Measurements from ENCODE around the gene CXCL10. TPM values are rescaled to one million over a fixed set of nuclear protein-coding genes. Genes with fewer than 3 reads are reported as not detected.

The CXCL10 gene
- total and polyA plus RNA-seq, 10 of the 15 experiments (the other 5 are each of a cell fraction or from before 2014, with no cell fraction given): 0.46 to 19.5 (median 2.6) TPM

GRCh38 chr4:75989846-75990528 lies 33.3 kb downstream of the CXCL10 start:
- POLR2A ChIA-PET: interaction anchor here (0.6 to 1.2 kb wide), 2 partner anchors 65 to 93 kb away, joined by 3 to 8 read pairs; no protein-coding TSS in a partner anchor
- DNase-seq (ENCODE audit: low read depth, low spot score): no peak
- H3K4me3 ChIP-seq: peak overlapping the region; percentile 88
- TF ChIP-seq SREBF2 (IDR thresholded peaks at IDR 0.05; ENCODE audit: low read length) (no peak), FOXK2 (IDR thresholded peaks at IDR 0.05) (no peak)
- H3K27ac ChIP-seq (ENCODE audit: control insufficient read depth, insufficient read depth): peak overlapping the region; percentile 72
- no peak for FAIRE-seq
- RAD21 ChIA-PET (ENCODE audit: unreplicated experiment): no interaction called here
- SMC1A ChIA-PET (ENCODE audit: uncharacterized antibody, unreplicated experiment): interaction anchor here (0.9 to 1.4 kb wide), 5 partner anchors 23 to 158 kb away, joined by 3 to 4 read pairs (median 3); partner anchors contain the start of gene NUP54
- H4K20me1 ChIP-seq (ENCODE audit: control insufficient read depth, insufficient read depth): no peaks in the 10 kb centered on the region; the same call in 1 of the 2 replicates
- H3K9me3 ChIP-seq (replicated peaks; ENCODE audit: control insufficient read depth, insufficient read depth, low read length): no peaks in the 10 kb centered on the region
- no peaks in the 10 kb centered on the region; the same call in 1 of the 2 replicates for H3K4me1 ChIP-seq (ENCODE audit: control insufficient read depth, insufficient read depth, low read length)
- ATAC-seq: peak; percentile 28
- 4% methylated on average over 20 of the region's 20 CpGs for WGBS (ENCODE audit: insufficient coverage, insufficient replicate concordance, low lambda C conversion rate, missing lambda C conversion rate)
- peak overlapping the region; percentile 88 for H3K4me2 ChIP-seq (ENCODE audit: control insufficient read depth, insufficient read depth)
- intact Hi-C loops (cut with micrococcal nuclease; ENCODE audit: unreplicated experiment): loop anchor here (1.0 kb wide), 1 partner anchor 158 kb away; the partner anchor contains the start of gene NUP54
- H3K36me3 ChIP-seq (ENCODE audit: control insufficient read depth in 2 of 2, insufficient read depth in 2 of 2, low read length in 1 of 2): peaks cover 0 to 2% of the 10 kb centered on the region in 2 experiments; a peak in 1 of 4 replicates
- in situ Hi-C loops (cut with MboI): no loop called here
- CTCF ChIA-PET: interaction anchor here (0.7 to 1.8 kb wide), 4 partner anchors 64 to 80 kb away, joined by 3 to 6 read pairs (median 4); no protein-coding TSS in a partner anchor
- H2AFZ ChIP-seq (ENCODE audit: control insufficient read depth, low read depth, low read length): peak overlapping the region; percentile 95
- H3K27me3 ChIP-seq (replicated peaks in 1 of 2; ENCODE audit: control insufficient read depth in 2 of 2, insufficient read depth in 2 of 2, low read length in 1 of 2): no peaks in the 10 kb centered on the region; a peak in 1 of 4 replicates
- peak overlapping the region; percentile 91 for H3K9ac ChIP-seq (ENCODE audit: control insufficient read depth, insufficient read depth, low read length)
- H3K79me2 ChIP-seq (ENCODE audit: control insufficient read depth, insufficient read depth, low read length): peaks cover 54% of the 10 kb centered on the region
- no TSS peak for BruUV-seq (replicated peaks)

- Histone ChIP-seq H3K4me3 (no peak overlapping the region), H3K79me2 (ENCODE audit: control insufficient read depth, insufficient read depth, low read length) (peaks cover 53% of the 10 kb centered on the region), H4K20me1 (ENCODE audit: control insufficient read depth, insufficient read depth) (no peaks in the 10 kb centered on the region; the same call in 1 of the 2 replicates), H2AFZ (ENCODE audit: control insufficient read depth, low read depth, low read length) (no peak overlapping the region), H3K4me2 (ENCODE audit: control insufficient read depth, insufficient read depth) (no peak overlapping the region), H3K27ac (ENCODE audit: control insufficient read depth, insufficient read depth) (no peak overlapping the region), H3K9me3 (replicated peaks; ENCODE audit: control insufficient read depth, insufficient read depth, low read length) (no peaks in the 10 kb centered on the region), H3K27me3 (replicated peaks in 1 of 2; ENCODE audit: control insufficient read depth in 2 of 2, insufficient read depth in 2 of 2, low read length in 1 of 2) (no peaks in the 10 kb centered on the region), H3K4me1 (ENCODE audit: control insufficient read depth, insufficient read depth, low read length) (no peaks in the 10 kb centered on the region; the same call in 1 of the 2 replicates), H3K9ac (ENCODE audit: control insufficient read depth, insufficient read depth, low read length) (no peak overlapping the region), H3K36me3 (ENCODE audit: control insufficient read depth in 2 of 2, insufficient read depth in 2 of 2, low read length in 1 of 2) (peaks cover 2 to 11% of the 10 kb centered on the region in 2 experiments)
- SMC1A ChIA-PET (ENCODE audit: uncharacterized antibody, unreplicated experiment): interaction anchor here (1.2 kb wide), 1 partner anchor 11 kb away, joined by 3 read pairs; no protein-coding TSS in a partner anchor
- in situ Hi-C loops (cut with MboI) (no loop called here), intact Hi-C loops (cut with micrococcal nuclease; ENCODE audit: unreplicated experiment) (no loop called here)
- FAIRE-seq (no peak), ATAC-seq (no peak), DNase-seq (ENCODE audit: low read depth, low spot score) (no peak)
- CTCF ChIA-PET: interaction anchor here (0.8 to 0.9 kb wide), 2 partner anchors 11 to 221 kb away, joined by 3 read pairs; no protein-coding TSS in a partner anchor
- BruUV-seq (replicated peaks): no TSS peak
- RAD21 ChIA-PET (ENCODE audit: unreplicated experiment): no interaction called here
- POLR2A ChIA-PET: no interaction called here
- TF ChIP-seq EED (IDR thresholded peaks at IDR 0.05; ENCODE audit: low read depth) (no peak), MYC (IDR thresholded peaks at IDR 0.05; ENCODE audit: insufficient read depth, insufficient read length, insufficient replicate concordance, low read length, severe bottlenecking) (no peak), BCL11A (IDR thresholded peaks at IDR 0.05; ENCODE audit: low read depth, low read length) (no peak), TAF1 (IDR thresholded peaks at IDR 0.05; ENCODE audit: borderline replicate concordance, low read depth, low read length) (no peak), CEBPB (IDR thresholded peaks at IDR 0.05; ENCODE audit: borderline replicate concordance in 1 of 2, low read depth in 2 of 2, low read length in 2 of 2) (no peak), EP300 (IDR thresholded peaks at IDR 0.05; ENCODE audit: borderline replicate concordance in 1 of 2, control insufficient read depth in 1 of 2, low read depth in 2 of 2, low read length in 2 of 2) (no peak), NBN (IDR thresholded peaks at IDR 0.05) (no peak), SMARCA5 (IDR thresholded peaks at IDR 0.05) (no peak), RB1 (IDR thresholded peaks at IDR 0.05; ENCODE audit: borderline replicate concordance) (no peak)
- WGBS (ENCODE audit: insufficient coverage, insufficient replicate concordance, low lambda C conversion rate, missing lambda C conversion rate): 100% methylated on average over 3 of the region's 3 CpGs
These were observed 38.2 kb downstream of the CXCL10 start for GRCh38 chr4:75985116-75985515.

All from GM12878 (cell line).